Panc1 (cell line): Measurements from ENCODE around the gene ZNF235. TPM values are rescaled to one million over a fixed set of nuclear protein-coding genes. Genes with fewer than 3 reads are reported as not detected.

Experiments used
- ATAC-seq: fragments of 200-7000 bp; cut with Tn5 transposase; 2 replicates; pipeline ENCODE4 v1.9.1; 2020; ENCODE audit warnings: mild to moderate bottlenecking, moderate library complexity
- BruUV-seq: library from RNA; stranded (reverse); fragments of 400-500 nt; replicated peaks from 2 replicates; lab custom pipeline; 2021; lab: Mats Ljungman, UMichigan
- CTCF ChIA-PET: fragments of 300-600 bp; sonication (Branson Sonifier 250); formaldehyde crosslinking; loops from one replicate; lab custom pipeline; 2022; ENCODE audit warnings: antibody characterized with exemption; lab: Charles Lee
- POLR2A ChIA-PET: fragments of 300-600 bp; sonication (Branson Sonifier 250); formaldehyde crosslinking; loops from one replicate; lab custom pipeline; 2022; ENCODE audit warnings: antibody characterized with exemption; lab: Charles Lee
- DNase-seq: peaks from one replicate; pipeline ENCODE4 v3.0.0-alpha.2; 2010; ENCODE audit warnings: low read depth, low spot score
- H3K27ac ChIP-seq: 2 replicates; pipeline ENCODE4 v1.5.1; 2011; ENCODE audit warnings: mild to moderate bottlenecking, low read length, inconsistent platforms
- H3K27me3 ChIP-seq: fragments of 200-500 bp; sonication (Bioruptor generic); 2 replicates; pipeline ENCODE4 v1.6.0; 2014; ENCODE audit warnings: low read length, inconsistent platforms; ENCODE audit not compliant: control insufficient read depth, insufficient read depth
- H3K36me3 ChIP-seq: fragments of 200-500 bp; sonication (Bioruptor generic); 2 replicates; pipeline ENCODE4 v1.5.1; 2014; ENCODE audit warnings: inconsistent platforms, mild to moderate bottlenecking, low read length, moderate library complexity; ENCODE audit not compliant: control insufficient read depth, insufficient read depth
- H3K4me1 ChIP-seq: 2 replicates; pipeline ENCODE4 v1.5.1; 2011; ENCODE audit warnings: inconsistent platforms, mild to moderate bottlenecking, low read length, moderate library complexity; ENCODE audit not compliant: control insufficient read depth, insufficient read depth
- H3K4me3 ChIP-seq, 2 experiments: 2 replicates each; pipeline ENCODE4 v1.5.1; 2011 to 2012; ENCODE audit warnings: low read depth in 2 of 2, low read length in 2 of 2, mild to moderate bottlenecking in 2 of 2, inconsistent platforms in 1 of 2, moderate library complexity in 1 of 2
- H3K9me3 ChIP-seq: fragments of 200-500 bp; sonication (Bioruptor generic); 2 replicates; pipeline ENCODE4 v1.5.1; 2014; ENCODE audit warnings: low read depth, mild to moderate bottlenecking, inconsistent platforms, low read length, moderate library complexity; ENCODE audit not compliant: control insufficient read depth, insufficient read depth
- CTCF ChIP-seq: fragments of 450-650 bp; IDR thresholded peaks from 2 replicates; pipeline ENCODE4 v1.5.1; 2017; ENCODE audit warnings: mild to moderate bottlenecking
- POLR2AphosphoS5 ChIP-seq: IDR thresholded peaks from 2 replicates; pipeline ENCODE4 v1.6.1; 2012; ENCODE audit warnings: mild to moderate bottlenecking, low read depth, low read length, moderate library complexity
- REST ChIP-seq, 2 experiments: IDR thresholded peaks; 2 replicates each; pipeline ENCODE4 v1.6.1; 2011 to 2012; ENCODE audit warnings: low read depth in 2 of 2, control low read depth in 1 of 2, low read length in 1 of 2, mild to moderate bottlenecking in 1 of 2, moderate library complexity in 1 of 2; ENCODE audit not compliant: insufficient read depth in 1 of 2
- SIN3A ChIP-seq: IDR thresholded peaks from 2 replicates; pipeline ENCODE4 v1.6.1; 2012; ENCODE audit warnings: low read depth, mild to moderate bottlenecking, low read length, moderate library complexity, borderline replicate concordance; ENCODE audit not compliant: insufficient read depth
- TCF7L2 ChIP-seq: IDR thresholded peaks from 2 replicates; pipeline ENCODE4 v1.6.1; 2011; ENCODE audit warnings: mild to moderate bottlenecking, low read depth, low read length, inconsistent platforms
- in situ Hi-C: cut with HindIII; loops from 2 replicates; pipeline ENCODE4 v1.10.0; 2016; ENCODE audit warnings: low sequenced_read_pairs, low pct_unique_long_range_greater_than_20kb
- intact Hi-C: fragments of 100-400 bp; cut with micrococcal nuclease; formaldehyde crosslinking; loops from one replicate; pipeline ENCODE4 v1.10.0; 2022; ENCODE audit not compliant: unreplicated experiment
- total RNA-seq: library from RNA; stranded (reverse); gene quantifications from one replicate; pipeline ENCODE4 v1.2.1, GENCODE V29; 2021; ENCODE audit not compliant: unreplicated experiment

ZNF235 gene
- total RNA-seq, 1 experiment from 2014 or later: 5.1 TPM

DNA sequence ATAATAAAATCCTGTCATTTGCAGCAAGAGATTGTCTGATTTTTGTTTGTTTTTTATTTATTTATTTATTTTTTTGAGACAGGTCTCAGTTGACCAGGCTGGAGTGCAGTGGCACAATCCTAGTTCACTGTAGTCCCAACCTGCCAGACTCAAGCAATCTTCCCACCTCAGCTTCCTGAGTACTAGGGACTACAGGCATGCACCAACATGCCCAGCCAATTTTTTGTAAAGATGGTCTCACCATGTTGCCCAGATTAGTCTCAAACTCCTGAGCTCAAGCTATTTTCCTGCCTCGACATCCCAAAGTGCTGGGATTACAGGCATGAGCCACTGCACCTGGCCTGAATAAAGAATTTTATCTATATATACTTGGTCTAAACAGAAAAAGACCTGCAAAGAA lies 27.5 kb downstream of the ZNF235 start:
- H3K4me1 ChIP-seq: no peaks in the 10 kb centered on the region
- ATAC-seq (no peak), DNase-seq (no peak)
- intact Hi-C loops (no loop called here), in situ Hi-C loops (no loop called here)
- H3K9me3 ChIP-seq: peaks cover 12% of the 10 kb centered on the region; the same call in 1 of the 2 replicates
- POLR2A ChIA-PET: no interaction called here
- H3K27me3 ChIP-seq: no peaks in the 10 kb centered on the region
- H3K27ac ChIP-seq: no peak overlapping the region
- BruUV-seq: no TSS peak
- H3K4me3 ChIP-seq: no peak overlapping the region
- TF ChIP-seq CTCF (no peak), POLR2AphosphoS5 (no peak), REST (IDR thresholded peaks at IDR 0.05; ENCODE audit: insufficient read depth in 1 of 2, low read depth in 2 of 2, low read length in 1 of 2) (no peak), SIN3A (no peak), TCF7L2 (no peak)
- CTCF ChIA-PET: no interaction called here
- no peaks in the 10 kb centered on the region for H3K36me3 ChIP-seq

DNA sequence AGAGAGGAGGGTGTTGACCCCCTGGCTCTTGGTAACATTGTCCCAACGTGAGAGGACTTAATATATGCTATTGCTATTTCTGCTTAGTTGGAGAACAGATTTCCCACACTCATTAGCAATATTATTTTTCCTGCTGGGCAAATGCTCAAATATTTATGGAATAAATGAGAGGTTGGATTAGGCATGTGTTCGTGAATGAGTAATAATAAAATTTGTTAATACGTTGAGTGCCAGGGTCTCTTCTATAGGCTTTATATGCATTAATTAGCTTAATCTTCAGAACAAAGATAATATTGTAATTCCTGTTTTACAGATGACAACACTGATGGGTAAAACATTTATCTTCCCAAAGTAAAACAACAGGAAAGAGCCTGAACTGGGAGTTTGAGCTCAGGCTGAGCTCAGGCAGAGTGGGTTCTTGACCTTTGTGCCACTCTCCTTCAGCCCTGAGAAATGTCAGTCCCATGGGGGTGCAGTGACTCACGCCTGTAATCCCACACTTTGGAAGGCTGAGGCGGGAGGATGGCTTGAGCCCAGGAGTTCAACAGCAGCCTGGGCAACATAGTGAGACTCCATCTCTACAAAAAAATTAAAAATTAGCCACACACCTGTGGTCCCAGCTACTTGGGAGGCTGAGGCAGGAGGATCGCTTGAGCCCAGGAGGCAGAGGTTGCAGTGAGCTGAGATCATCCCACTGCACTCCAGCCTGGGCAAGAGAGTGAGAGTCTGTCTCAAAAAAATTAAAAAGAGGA lies 44.0 kb downstream of the ZNF235 start:
- intact Hi-C loops: no loop called here
- ChIA-PET POLR2A (no interaction called here), CTCF (no interaction called here)

More for the DNA sequence above, 44.0 kb downstream of the ZNF235 start:
- DNase-seq (no peak), ATAC-seq (no peak)
- no peaks in the 10 kb centered on the region for H3K36me3 ChIP-seq
- H3K9me3 ChIP-seq: no peaks in the 10 kb centered on the region
- no peak overlapping the region for H3K27ac ChIP-seq
- in situ Hi-C loops: no loop called here
- no peaks in the 10 kb centered on the region for H3K27me3 ChIP-seq
- peak overlapping the region; percentile 65 to 77; a peak in 3 of 4 replicates for H3K4me3 ChIP-seq
- BruUV-seq: no TSS peak
- no peak for TF ChIP-seq TCF7L2
- TF ChIP-seq SIN3A: no peak
- TF ChIP-seq CTCF: no peak
- no peak for TF ChIP-seq POLR2AphosphoS5
- TF ChIP-seq REST (IDR thresholded peaks at IDR 0.05; ENCODE audit: insufficient read depth in 1 of 2, low read depth in 2 of 2, low read length in 1 of 2): no peak
- peaks cover 6% of the 10 kb centered on the region; the same call in 1 of the 2 replicates for H3K4me1 ChIP-seq
